Measurements from ENCODE around the gene PRKCG. TPM values are rescaled to one million over a fixed set of nuclear protein-coding genes. Genes with fewer than 3 reads are reported as not detected.
A peak's percentile ranks its signal among the peaks of the same experiment; 100 is the strongest.

Gene PRKCG
- total RNA-seq, 6 experiments from 2014 or later = 0.23 to 0.28 TPM; not detected in 4

GRCh38 chr19:53875602-53876325 is 6.2 kb upstream of the PRKCG start:
- DNase-seq = no peak
- Mint-ChIP-seq H3K4me3 (peak overlapping the region; percentile 18; the same call in 1 of the 2 replicates), H3K9me3 (no peaks in the 10 kb centered on the region; the same call in 1 of the 2 replicates), H3K27ac (peak overlapping the region; percentile 48), H3K27me3 (ENCODE audit: insufficient read depth) (peaks cover 45% of the 10 kb centered on the region), H3K36me3 (ENCODE audit: low read depth) (peaks cover 55% of the 10 kb centered on the region), H3K4me1 (ENCODE audit: low read depth) (peaks cover 38% of the 10 kb centered on the region)
- TF ChIP-seq CTCF (IDR thresholded peaks at IDR 0.05) = no peak

DNA sequence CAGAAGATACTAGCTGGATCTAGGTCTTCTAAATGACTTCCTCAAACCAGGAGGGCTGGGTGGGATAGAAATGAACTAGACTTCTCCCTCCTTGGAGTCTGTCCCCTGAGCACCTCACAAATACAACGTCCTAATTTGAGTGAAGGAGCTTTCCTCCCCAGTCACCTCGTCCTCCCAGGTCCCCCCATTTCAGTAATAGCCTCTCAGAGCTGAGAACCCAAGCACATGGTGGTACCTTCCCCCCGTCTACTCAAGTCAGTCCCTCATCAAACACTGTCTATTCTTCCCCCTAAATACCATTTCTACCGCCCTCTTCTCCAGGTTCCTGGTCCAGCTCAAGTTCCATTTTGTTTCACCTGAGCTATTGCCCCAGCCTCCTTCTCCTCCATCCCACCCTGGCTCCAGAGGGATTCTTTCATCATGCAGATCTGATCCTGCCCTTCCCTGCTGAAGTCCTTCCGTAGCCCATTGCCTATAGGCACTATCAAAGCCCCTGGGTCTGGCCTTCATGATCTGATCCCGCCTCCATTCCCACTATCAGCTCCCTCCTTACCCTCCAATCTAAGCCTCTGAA is 5.3 kb upstream of the PRKCG start:
- H3K4me3 Mint-ChIP-seq = no peak overlapping the region

GRCh38 chr19:53877361-53877766 is 4.6 kb upstream of the PRKCG start:
- Mint-ChIP-seq H3K4me1 (ENCODE audit: low read depth) (peaks cover 27% of the 10 kb centered on the region), H3K36me3 (ENCODE audit: low read depth) (peaks cover 44% of the 10 kb centered on the region), H3K27me3 (ENCODE audit: insufficient read depth) (peaks cover 40% of the 10 kb centered on the region), H3K27ac (peak overlapping the region; percentile 37; the same call in 1 of the 2 replicates), H3K9me3 (no peaks in the 10 kb centered on the region; the same call in 1 of the 2 replicates), H3K4me3 (0 out of 2 replicates have a peak overlapping the region, but pooled peaks have one; percentile 0)
- peak; percentile 49 for DNase-seq
- TF ChIP-seq CTCF (IDR thresholded peaks at IDR 0.05) = no peak

More for the DNA sequence above, 5.3 kb upstream of the PRKCG start:
- no peak for TF ChIP-seq CTCF (IDR thresholded peaks at IDR 0.05)
- H3K4me1 Mint-ChIP-seq (ENCODE audit: low read depth) = peaks cover 28% of the 10 kb centered on the region
- H3K36me3 Mint-ChIP-seq (ENCODE audit: low read depth) = peaks cover 45% of the 10 kb centered on the region
- H3K27me3 Mint-ChIP-seq (ENCODE audit: insufficient read depth) = peaks cover 40% of the 10 kb centered on the region
- peak overlapping the region; percentile 37 for H3K27ac Mint-ChIP-seq
- DNase-seq = no peak
- H3K9me3 Mint-ChIP-seq = no peaks in the 10 kb centered on the region; the same call in 1 of the 2 replicates

- peaks cover 28% of the 10 kb centered on the region for H3K4me1 Mint-ChIP-seq (ENCODE audit: low read depth)
- peaks cover 36% of the 10 kb centered on the region for H3K27me3 Mint-ChIP-seq (ENCODE audit: insufficient read depth)
- H3K4me3 Mint-ChIP-seq = no peak overlapping the region
- H3K27ac Mint-ChIP-seq = peak overlapping the region; percentile 66
- no peak; the same call in 1 of the 2 replicates for TF ChIP-seq CTCF (IDR thresholded peaks at IDR 0.05)
- H3K36me3 Mint-ChIP-seq (ENCODE audit: low read depth) = peaks cover 32% of the 10 kb centered on the region
- no peaks in the 10 kb centered on the region; the same call in 1 of the 2 replicates for H3K9me3 Mint-ChIP-seq
- DNase-seq = peak; percentile 51
Measured at GRCh38 chr19:53878776-53879139, 3.2 kb upstream of the PRKCG start.

DNA sequence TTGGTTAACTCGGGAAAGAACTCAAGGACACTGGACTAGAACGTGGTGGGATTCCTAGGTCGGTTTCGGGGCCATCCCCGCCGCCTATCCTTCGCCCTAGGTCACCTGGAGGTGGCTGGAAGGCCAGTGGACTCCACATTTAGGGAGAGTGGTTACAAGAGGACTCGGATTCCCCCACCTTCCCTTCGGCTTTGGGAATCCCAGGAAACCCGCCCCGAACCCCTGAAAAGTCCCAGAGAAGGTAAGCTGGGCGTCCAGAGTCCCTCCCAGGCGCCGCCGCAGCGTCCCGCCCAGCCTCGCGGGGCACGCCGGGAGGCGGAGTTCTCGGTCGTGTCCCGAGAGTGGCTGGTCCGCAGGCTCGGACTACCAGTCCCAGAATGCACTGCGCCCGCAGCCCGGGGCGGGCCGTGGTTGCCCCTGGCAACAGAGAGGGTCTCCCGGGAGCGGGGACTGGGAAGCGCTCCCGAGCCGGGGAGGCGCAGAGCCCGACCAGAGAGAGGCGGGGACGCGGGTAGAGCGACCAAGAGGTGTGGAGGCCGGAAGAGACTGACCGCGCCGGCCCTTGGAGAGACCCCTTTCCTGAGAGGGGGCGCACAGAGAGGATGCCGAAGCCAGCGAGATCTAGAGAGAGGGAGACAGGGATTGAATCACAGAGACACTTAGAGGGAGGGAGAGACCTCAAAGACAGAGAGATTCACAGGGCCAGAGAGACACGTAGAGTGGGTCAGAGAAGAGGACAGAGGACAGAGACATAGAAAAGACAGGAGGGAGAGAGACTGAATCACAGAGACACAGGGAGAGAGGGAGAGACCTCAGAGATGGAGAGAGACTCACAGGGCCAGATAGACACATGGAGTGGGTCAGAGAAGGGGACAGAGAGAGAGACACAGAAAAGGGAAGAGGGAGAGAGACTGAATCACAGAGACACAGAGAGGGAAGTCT is 2.6 kb upstream of the PRKCG start:
- H3K9me3 Mint-ChIP-seq = no peaks in the 10 kb centered on the region; the same call in 1 of the 2 replicates
- H3K4me3 Mint-ChIP-seq = no peak overlapping the region
- H3K36me3 Mint-ChIP-seq (ENCODE audit: low read depth) = peaks cover 26% of the 10 kb centered on the region
- H3K27me3 Mint-ChIP-seq (ENCODE audit: insufficient read depth) = peaks cover 33% of the 10 kb centered on the region
- peaks cover 24% of the 10 kb centered on the region for H3K4me1 Mint-ChIP-seq (ENCODE audit: low read depth)
- DNase-seq = peak; percentile 92
- TF ChIP-seq CTCF (IDR thresholded peaks at IDR 0.05) = no peak; the same call in 1 of the 2 replicates
- H3K27ac Mint-ChIP-seq = peak overlapping the region; percentile 66
